ENCODE results near the gene SLC2A6. TPM values are rescaled to one million over a fixed set of nuclear protein-coding genes. Genes with fewer than 3 reads are reported as not detected.

SLC2A6 gene
- total RNA-seq, 4 donors from 2014 or later = 2.1 to 4.9 (median 4.1) TPM

DNA sequence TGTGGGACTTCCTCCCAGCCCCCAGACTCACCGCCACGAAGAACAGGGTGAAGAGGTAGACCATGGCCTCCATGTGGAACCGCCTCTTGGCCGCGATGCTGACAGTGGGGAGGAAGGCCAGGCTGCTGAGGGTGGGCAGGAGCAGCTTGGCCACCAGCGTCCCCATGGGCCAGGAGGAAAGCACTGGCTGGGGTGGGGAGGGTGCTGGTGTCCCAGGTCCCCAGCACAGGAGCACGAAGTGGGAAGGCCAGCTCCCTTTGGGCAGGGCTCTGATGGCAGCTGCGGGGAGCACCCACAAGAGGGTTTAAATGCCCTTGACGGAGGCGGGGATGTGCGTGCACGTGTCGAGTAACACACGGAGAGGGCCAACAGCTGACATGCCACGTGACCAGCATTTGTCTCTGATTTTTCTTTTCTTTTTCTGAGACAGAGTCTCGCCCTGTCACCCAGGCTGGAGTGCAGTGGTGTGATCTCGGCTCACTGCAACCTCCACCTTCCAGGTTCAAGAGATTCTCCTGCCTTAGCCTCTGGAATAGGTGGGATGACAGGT is 45.9 kb upstream of the SLC2A6 start, which contains the start of gene MYMK:
Gene MYMK (minus strand): TSS at position 281 of the 550 bp plus-strand sequence. CDS start 115 bp downstream, at position 166.
- TF ChIP-seq, protein P1, sequence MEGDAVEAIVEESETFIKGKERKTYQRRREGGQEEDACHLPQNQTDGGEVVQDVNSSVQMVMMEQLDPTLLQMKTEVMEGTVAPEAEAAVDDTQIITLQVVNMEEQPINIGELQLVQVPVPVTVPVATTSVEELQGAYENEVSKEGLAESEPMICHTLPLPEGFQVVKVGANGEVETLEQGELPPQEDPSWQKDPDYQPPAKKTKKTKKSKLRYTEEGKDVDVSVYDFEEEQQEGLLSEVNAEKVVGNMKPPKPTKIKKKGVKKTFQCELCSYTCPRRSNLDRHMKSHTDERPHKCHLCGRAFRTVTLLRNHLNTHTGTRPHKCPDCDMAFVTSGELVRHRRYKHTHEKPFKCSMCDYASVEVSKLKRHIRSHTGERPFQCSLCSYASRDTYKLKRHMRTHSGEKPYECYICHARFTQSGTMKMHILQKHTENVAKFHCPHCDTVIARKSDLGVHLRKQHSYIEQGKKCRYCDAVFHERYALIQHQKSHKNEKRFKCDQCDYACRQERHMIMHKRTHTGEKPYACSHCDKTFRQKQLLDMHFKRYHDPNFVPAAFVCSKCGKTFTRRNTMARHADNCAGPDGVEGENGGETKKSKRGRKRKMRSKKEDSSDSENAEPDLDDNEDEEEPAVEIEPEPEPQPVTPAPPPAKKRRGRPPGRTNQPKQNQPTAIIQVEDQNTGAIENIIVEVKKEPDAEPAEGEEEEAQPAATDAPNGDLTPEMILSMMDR (IDR thresholded peaks at IDR 0.05) = no peak
- no peak for ATAC-seq (ENCODE audit: low FRiP score)
- DNase-seq (ENCODE audit: low spot score) = no peak

DNA sequence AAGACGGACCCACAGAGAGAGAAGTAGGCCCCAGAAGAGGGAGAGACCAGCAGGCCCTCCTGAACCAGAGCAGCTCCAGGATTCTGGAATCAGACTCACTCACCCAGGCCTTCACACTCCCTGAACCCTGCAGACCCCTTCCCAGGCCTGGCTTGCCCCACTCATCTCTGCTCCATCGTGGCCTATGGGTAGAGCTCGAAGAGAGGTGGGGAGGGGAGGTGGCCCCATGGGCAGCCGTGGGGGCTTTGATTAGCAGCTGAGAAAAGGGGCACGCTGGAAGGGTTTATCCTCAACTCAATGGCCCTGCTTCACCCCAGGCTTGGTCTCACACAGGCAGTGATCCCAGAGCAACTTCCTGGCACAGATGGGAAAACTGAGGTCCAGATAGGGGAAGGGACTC is 45.2 kb upstream of the SLC2A6 start:
- TF ChIP-seq, protein P1 (IDR thresholded peaks at IDR 0.05) = no peak
- DNase-seq (ENCODE audit: low spot score) = no peak
- ATAC-seq (ENCODE audit: low FRiP score) = no peak

DNA sequence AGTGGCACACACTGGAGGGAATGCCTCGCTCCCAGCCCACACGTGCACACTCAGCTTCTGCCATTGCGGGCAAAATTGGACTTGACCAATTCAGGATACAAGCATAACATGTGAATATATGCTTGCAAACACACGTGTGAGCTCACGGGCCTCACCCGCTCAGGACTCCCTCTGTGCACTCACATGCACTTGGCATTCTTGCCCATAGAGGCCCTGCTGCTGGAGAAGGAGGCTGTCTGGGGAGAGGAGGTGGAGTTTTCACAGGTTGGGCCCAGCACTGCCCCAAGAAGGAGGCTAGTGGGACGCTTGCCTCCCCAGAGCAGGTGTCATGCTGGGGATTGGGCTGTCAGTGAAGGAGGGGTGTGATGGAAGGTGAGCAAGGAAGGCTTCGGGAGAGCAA is 44.2 kb upstream of the SLC2A6 start:
- no peak for DNase-seq (ENCODE audit: low spot score)
- no peak for ATAC-seq (ENCODE audit: low FRiP score)
- TF ChIP-seq, protein P1 (IDR thresholded peaks at IDR 0.05) = no peak

DNA sequence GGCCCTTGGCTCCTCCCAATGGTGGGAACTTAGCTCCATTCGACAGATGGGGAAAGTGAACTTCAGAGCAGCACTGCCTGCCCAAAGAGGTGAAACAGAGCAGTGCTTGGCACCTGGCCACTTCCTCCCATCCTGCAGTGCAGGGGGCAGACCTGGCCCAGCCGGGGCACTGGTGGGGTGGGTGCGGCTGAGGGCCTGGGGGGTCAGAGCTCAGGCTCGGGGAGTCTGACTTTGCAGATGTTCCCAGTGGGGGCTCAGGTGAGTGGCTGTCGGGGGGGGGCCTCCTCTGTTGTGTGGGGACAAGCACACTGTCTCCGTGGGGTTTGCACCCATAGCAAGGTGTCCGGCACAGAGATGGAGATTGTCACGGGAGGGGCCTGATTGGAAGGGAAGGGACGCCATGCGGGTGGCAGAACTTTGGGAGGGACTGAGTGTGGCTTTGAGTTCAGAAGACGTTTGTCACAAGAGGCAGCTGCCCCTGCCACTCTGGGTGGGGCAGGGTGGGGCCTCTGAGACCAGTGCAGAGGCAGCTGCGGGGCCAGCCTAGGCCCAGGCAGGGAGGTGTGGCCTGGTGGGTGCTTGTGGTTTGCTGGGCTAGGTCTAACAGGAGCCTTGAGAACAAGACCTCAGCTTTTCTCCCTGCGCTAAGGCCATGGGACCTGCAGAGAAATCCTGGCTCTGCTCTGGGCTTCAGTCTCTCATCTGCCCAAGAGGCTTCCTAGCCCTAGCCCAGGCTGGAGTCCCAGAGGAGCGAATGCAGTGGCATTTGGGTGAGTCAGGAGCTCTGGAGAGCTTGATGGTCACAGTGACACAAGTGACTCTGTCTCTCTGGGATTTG is 43.4 kb upstream of the SLC2A6 start:
- TF ChIP-seq, protein P1 (IDR thresholded peaks at IDR 0.05) = no peak
- ATAC-seq (ENCODE audit: low FRiP score) = no peak
- DNase-seq (ENCODE audit: low spot score) = no peak

DNA sequence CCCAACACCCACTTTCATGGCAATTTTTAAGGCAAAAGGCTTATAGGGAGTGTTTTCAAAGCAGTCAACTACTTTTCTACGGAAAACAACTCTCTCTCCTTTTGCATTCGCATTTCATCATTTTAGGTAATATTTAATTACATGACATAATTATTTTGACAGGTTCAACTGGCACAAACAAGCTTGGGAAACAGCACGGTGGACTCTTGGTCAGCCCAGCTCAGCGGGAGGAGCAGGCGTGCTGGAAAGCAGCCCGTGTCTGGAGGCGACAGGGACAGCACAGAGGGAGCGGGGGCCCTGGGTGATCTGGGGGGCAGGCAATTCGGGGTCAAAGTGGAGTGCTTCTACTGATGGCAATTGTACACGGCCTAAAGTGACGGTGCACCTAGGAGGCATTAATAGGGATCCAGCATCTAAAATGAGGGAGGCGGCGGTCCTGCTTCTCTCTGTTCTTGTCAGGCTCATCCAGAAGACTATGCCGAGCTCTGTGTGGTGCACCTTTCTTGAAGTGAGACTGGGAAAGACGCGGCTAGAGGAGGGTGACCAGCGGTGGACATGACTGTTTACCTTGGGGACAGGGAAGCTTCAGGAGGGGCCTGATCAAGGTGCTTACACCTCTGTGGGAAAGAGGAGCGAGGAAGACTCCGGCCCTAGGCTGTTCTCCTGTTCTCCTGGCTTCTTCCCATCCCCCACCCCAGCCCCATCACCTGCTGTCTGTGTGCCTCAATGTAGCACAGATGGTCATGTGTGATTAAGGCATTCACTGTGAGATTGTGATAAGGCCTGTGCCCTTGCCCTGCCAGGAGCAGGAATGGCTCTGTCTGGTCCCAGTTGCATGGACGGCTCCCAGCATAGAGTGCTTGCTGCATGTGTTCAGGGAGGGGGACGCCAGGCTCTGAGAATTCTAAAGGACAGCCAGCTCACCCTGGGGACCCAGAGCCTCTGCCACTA is 42.5 kb upstream of the SLC2A6 start:
- DNase-seq (ENCODE audit: low spot score) (no peak), ATAC-seq (ENCODE audit: low FRiP score) (no peak)
- TF ChIP-seq, protein P1 (IDR thresholded peaks at IDR 0.05) = no peak

DNA sequence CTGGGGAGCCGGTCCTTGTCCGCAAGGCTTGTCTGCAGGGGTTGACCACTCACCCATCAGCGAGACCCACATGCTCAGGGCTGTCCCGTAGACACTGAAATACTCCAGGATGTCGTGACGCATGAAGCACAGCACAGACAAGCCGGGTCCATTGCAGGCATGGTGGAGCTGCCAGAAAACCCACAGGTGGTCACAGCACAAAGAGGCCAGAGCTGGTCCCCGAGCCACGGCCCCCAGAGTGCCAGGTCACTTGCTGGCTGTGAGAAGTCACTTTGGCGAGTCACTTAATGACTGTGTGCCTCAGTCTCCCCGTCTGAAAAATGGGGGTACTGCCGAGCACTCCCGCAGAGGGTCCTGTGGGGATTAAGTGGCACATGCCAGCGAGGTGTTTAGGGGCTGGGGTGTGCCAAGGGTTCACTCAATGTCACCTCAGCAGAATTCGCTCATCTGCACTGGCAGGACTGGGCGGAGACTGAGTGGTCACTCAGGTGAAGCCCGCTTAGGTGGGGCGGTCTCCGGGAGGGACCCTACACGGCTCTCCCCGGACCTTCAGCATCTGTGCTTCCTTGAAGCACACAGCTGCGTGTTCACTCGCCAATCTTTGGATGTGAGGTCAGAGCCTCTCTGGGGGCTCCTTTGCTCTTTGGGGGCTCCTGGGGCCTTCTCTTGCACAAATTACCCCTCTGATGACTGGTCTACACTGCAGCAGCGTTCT is 41.4 kb upstream of the SLC2A6 start:
- ATAC-seq (ENCODE audit: low FRiP score) (no peak), DNase-seq (ENCODE audit: low spot score) (no peak)
- TF ChIP-seq, protein P1 (IDR thresholded peaks at IDR 0.05) = no peak
